KOPT-K1 (cell line): Measurements from ENCODE around the gene IFT43.

Source experiments
- H3K27ac ChIP-seq: fragments of 200-600 bp; sonication (generic); 2 replicates; pipeline ENCODE4 v1.5.1; 2016; ENCODE audit warnings: antibody characterized with exemption, mild to moderate bottlenecking, low read depth, low read length; ENCODE audit not compliant: poor library complexity, severe bottlenecking
- H3K36me3 ChIP-seq: fragments of 200-600 bp; sonication (generic); 2 replicates; pipeline ENCODE4 v1.5.1; 2017; ENCODE audit warnings: antibody characterized with exemption, mild to moderate bottlenecking, low read length, moderate library complexity; ENCODE audit not compliant: insufficient read depth
- H3K9me3 ChIP-seq: fragments of 200-600 bp; sonication (generic); 2 replicates; pipeline ENCODE4 v1.5.1; 2017; ENCODE audit warnings: antibody characterized with exemption, low read length, mild to moderate bottlenecking; ENCODE audit not compliant: insufficient read depth, poor library complexity, severe bottlenecking

IFT43 gene

DNA sequence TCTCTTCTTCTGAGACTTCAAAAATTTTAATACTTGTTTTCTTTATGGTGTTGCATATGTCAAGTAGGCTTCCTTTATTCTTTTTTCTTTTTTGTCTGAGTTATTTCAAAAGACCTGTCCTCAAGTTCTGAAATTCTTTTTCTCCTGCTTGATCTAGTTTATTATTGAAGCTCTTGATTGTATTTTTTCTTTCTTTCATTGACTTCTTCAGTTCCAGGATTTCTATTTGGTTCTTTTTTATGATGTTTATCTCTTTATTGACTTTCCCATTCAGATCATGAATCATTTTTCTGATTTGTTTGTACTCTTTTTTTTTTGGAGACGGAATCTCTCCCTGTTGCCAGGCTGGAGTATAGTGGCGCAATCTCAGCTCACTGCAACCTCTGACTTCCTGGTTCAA is 34.1 kb downstream of the IFT43 start:
- Histone ChIP-seq H3K27ac (no peak overlapping the region), H3K9me3 (peaks cover 21% of the 10 kb centered on the region), H3K36me3 (no peaks in the 10 kb centered on the region)

DNA sequence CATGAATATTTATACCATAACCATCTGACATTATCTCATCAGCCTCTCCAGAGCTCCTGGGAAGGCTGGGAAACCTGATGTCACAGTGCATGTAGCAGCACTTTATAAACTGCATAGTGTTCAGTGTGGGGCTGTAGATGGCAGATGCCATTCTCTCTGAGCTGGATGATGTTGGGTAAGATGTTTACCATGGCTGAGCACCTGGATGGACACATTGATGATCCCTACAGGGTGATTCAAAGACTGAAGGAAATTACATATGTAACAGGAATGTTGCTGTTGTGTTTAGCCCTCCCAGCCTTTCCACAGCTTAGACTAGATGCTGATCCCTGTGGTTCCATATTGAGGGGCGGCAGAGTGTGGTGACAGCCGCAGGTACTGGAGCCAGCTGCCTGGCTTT is 37.4 kb downstream of the IFT43 start:
- Histone ChIP-seq H3K27ac (no peak overlapping the region), H3K9me3 (peaks cover 21% of the 10 kb centered on the region), H3K36me3 (no peaks in the 10 kb centered on the region)

DNA sequence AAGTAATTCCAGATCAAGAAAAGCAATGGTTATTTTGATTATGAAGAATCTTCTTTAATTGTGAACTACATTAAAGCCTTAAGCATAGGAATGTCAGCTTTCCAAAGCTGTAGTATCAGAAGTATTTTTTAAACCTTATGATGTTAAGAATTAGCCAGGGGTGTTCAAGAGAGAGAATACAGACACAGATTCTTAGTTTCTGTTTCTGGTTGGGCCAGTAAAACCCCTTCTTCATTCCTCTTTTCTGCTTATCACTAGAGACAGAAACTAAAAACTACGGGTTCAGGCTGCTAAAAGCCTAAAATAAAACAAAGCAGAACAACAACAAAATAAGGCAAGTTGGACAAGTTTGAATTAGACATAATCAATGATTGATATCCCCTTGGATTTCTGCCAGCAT is 38.2 kb downstream of the IFT43 start:
- peaks cover 19% of the 10 kb centered on the region for H3K9me3 ChIP-seq
- H3K36me3 ChIP-seq = no peaks in the 10 kb centered on the region
- H3K27ac ChIP-seq = no peak overlapping the region

DNA sequence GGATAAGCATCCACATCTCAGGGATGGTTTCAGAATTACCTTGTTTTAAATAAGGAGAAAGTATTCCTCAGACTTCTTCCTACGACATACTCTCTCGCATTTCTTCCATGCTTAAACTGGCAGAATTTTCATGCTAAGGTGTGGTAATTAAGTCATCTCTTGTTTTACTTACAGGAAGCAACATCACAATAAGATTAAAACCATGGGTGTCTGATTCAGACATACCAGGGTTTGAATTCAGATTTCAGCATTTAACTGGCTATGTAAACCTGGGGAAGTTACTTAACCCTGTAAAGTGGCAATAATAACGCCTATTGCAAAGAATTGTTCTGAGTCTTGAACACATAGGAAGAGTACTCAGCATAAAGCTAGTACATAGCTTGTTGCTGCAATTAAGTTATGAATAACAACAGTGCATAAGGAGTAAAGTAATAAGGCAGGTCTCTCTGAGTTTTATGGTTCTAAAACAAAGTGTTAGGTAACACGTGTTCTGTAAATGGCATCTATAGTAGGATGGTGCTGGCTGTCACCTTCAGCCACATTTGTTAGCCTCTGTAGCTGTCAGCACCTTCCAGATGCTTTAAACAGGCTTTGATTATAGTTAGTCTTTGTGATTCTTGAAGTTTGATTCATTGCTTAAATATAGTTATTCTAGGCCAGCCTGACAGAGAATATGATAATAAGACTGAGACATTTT is 38.8 kb downstream of the IFT43 start:
- H3K36me3 ChIP-seq = no peaks in the 10 kb centered on the region
- no peak overlapping the region for H3K27ac ChIP-seq
- H3K9me3 ChIP-seq = peaks cover 13% of the 10 kb centered on the region

DNA sequence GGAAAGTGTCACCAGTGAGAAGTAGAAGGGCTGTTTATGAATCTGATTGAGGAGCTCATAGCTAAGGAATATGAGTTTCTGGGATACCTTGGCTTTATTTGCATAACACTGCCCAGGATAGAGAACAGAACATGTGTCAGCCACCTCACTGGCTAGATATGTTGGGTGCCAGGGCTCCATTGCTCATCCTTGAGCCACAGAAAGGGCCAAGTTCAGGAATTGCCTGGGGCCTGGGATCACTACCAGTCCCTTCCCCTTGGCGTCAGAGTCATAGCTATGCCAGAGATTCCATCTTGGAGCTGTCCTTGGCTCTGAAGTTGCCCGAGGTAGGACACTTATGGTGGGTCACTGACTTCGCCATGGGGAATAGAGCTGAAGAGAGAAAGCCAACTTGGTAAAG is 49.0 kb downstream of the IFT43 start:
- Histone ChIP-seq H3K36me3 (no peaks in the 10 kb centered on the region), H3K9me3 (no peaks in the 10 kb centered on the region), H3K27ac (no peak overlapping the region)

DNA sequence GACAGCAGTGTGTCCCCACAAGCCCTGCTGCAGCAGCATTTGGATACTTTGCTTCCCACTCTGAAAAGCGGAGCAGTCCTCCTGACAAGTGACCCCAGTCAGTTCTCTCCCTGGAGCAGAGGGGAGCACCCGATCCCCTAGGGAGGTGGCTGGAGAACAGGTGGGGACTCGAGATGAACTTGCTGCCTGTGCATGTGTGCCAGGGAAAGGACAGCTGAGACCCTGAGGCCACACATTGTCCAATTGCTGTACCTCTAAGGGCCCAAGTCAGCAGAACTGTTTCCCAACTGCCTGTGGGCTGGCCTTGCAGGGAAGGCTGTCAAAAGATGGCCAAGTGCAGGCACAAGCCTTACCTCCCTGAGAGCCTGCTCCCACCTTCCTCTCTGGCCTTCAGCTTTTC is 55.1 kb downstream of the IFT43 start:
- no peaks in the 10 kb centered on the region for H3K9me3 ChIP-seq
- H3K36me3 ChIP-seq = no peaks in the 10 kb centered on the region
- H3K27ac ChIP-seq = no peak overlapping the region

DNA sequence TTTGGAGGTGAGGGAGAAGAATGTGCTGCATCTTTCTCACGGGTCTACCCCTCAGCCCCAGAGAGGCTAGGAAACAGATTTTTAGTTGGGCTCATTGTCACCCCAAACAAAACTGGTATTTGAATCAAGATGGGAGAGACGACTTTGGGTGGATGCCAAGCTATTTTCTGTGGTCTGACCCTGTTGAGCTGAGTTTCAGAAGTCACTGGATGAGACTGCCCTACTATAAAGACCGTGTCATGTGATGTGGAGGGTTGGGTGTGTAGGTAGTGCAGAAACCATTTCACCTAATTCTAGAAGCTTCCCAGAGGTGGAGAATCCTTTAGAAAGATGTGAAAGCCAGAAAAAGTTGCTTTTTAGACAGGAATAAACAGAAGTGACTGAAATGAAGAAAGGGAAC is 60.2 kb downstream of the IFT43 start:
- H3K9me3 ChIP-seq = no peaks in the 10 kb centered on the region
- no peak overlapping the region for H3K27ac ChIP-seq
- H3K36me3 ChIP-seq = no peaks in the 10 kb centered on the region

DNA sequence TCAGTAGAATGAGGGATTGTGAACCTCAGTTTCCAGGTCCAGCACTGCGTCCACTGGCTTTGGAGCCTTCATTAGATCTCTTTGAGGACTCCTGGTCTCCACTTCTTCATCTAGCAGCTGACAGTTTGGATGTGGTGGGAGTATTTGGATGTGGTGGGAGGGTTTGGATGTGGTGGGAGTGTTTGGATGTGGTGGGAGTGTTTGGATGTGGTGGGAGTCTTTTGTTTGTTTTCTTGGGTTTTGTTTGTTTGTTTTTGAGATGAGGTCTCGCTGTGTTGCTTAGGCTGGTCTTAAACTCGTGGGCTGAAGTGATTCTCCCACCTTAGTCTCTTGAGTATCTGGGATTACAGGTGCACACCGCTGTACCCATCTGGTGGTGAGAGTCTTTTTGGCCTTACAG is 64.7 kb downstream of the IFT43 start:
- H3K27ac ChIP-seq = no peak overlapping the region
- H3K36me3 ChIP-seq = no peaks in the 10 kb centered on the region
- no peaks in the 10 kb centered on the region for H3K9me3 ChIP-seq

DNA sequence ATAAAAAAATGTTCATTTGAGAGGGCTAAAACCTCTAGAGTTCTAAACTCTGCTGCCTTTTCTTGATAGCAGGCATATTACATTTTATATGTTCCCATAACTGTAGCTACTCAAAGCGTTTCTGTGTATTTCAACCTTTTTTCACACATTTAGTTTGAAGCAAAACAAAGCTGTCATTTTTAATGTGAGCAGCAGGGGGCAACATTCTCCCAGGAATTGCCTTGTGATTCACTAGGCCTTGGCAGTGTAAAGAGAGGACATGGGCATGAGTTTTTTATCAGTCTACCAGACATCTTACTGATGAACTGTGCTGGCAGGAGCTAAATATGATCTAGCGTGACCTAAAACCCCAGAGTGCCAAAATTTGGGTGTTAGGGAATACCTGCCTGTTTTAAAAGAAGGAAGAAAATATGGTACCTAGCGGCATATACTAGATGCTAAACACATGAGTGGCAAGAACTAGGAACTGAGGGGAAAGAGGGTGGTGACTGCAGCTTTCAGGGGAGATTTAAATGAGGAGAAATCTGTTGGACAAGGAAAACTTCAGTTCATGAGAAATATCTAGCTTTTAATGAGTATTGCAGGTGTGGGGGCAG is 65.3 kb downstream of the IFT43 start:
- H3K9me3 ChIP-seq = no peaks in the 10 kb centered on the region
- H3K36me3 ChIP-seq = no peaks in the 10 kb centered on the region
- no peak overlapping the region for H3K27ac ChIP-seq

DNA sequence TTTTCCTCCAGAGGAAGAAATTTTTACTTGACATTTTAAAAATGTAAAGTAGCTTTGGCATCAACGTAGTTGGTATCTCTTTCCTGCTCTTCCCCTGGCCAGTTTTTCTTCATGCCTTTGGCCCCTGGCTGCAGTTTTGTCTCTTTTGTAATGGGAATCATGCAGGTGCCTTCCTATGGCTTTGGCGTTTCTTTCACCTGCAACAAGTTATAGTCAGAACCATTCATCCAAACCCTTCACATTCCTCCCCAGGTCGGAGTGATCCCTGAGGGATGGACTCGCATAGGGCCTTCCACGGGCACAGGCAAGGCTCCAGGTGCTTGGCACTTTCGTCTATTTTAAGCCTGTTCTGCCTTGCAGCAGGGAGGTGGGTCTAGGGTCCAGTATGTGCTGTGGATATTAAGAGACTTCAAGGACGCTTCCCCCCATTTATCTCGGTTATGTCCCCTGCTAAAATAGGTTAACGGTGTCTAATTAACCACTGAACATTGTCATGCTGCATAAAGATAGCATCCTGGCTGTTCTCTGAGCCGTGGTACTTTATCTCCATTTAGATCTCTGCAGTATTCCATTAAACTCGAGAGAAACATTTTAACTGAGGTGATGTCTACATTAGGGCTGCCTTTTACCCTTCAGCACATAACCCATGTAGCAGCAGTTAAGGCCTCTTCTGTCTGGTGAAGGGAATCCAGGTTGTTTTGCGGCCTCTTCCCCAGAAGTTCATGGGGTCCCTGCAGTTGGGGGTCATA is 66.3 kb downstream of the IFT43 start:
- Histone ChIP-seq H3K36me3 (no peaks in the 10 kb centered on the region), H3K27ac (no peak overlapping the region), H3K9me3 (no peaks in the 10 kb centered on the region)

DNA sequence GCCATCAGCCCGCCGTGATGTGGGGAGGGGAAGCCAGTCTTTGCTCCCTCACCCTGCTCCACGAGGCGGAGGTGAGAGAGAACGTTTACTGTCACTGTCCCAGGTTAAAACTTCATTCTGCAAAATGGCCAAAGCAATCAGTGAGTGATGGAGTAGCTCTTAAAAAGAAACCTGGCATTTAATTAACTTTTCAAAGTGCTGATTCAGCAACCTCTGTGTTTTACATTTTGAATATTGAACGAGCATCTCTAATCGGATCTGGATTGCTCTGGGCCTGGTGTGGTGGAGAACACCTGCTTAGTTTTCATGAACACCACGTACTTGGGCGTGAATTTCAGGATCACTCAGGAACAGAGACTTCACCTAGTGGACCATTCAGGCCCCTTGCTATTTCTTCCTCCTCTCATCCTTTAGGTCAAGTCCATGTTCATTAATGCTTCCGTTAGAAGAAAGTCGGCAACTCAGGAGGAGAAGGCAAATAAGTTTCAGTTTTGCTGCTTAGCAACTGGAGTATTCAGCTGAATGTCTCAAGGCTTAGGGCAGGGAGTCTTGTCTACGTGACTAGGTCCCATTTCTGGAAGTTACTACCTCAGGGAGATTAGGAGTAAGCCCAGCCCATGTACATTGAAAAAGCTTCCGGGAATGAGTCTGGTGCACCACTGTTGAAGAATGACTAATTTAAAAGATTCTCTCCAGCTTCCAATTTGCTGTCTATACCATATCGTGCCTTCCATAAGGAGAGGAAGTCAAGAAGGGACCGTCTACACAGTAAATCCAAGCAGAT is 68.2 kb downstream of the IFT43 start:
- Histone ChIP-seq H3K27ac (no peak overlapping the region), H3K36me3 (no peaks in the 10 kb centered on the region), H3K9me3 (no peaks in the 10 kb centered on the region)

DNA sequence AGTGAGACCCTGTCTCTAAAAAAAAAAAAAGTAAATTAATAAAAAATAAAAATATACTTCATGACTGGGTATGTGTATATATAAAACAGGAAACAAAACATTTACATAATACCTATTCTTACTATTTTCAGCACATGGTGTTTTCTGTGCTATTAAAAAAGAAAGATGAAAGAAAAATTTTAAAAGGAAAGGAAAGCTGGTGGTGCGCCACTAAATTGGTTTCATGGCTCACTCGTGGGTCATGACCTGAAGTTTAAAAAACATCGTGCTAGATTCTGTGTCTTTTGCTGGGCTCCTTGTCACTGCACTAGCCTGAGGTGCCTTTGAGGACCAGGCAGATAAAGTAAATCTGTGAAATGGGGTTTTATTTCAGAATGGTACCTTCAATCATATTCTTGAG is 69.8 kb downstream of the IFT43 start:
- Histone ChIP-seq H3K36me3 (no peaks in the 10 kb centered on the region), H3K27ac (no peak overlapping the region), H3K9me3 (no peaks in the 10 kb centered on the region)

DNA sequence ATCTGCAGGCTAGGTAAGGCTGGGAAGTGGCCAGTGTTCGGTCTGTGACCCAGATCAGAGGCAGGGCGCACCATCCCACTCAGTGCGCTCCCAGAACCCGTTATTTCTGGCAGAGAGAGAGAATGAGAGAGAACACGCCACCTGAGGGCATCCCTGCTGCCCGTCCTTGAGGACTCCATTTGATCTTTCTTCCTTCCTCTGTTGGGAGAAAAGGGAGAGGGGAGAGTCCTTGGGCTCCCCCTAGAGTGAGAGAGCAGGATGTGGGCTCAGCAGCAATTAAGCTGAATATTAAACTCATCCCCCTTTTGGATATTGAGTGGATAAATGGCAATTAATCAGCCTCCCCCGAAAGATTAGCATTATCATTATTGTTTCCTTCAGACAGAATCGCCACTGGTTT is 70.6 kb downstream of the IFT43 start:
- H3K9me3 ChIP-seq = no peaks in the 10 kb centered on the region
- no peak overlapping the region for H3K27ac ChIP-seq
- H3K36me3 ChIP-seq = no peaks in the 10 kb centered on the region

DNA sequence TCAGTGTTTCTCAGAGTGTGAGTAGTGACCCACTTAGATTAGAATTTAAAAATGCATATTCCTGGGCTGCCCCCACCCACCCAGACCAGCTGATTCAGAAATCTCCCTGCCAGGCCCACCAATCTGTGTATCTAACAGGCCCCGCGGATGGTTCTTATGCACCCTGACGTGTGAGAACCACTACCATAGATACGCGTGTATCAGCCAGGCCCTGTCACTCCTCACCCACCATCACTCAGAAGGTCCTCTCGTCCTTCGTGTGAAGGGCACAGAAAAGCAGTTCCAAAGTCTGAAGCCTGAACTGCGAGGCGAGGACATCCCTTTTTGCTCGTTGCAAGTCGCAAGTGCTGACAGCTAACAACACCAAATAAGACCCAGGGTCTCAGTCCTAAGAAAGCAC is 72.4 kb downstream of the IFT43 start:
- Histone ChIP-seq H3K9me3 (no peaks in the 10 kb centered on the region), H3K36me3 (no peaks in the 10 kb centered on the region), H3K27ac (no peak overlapping the region)

DNA sequence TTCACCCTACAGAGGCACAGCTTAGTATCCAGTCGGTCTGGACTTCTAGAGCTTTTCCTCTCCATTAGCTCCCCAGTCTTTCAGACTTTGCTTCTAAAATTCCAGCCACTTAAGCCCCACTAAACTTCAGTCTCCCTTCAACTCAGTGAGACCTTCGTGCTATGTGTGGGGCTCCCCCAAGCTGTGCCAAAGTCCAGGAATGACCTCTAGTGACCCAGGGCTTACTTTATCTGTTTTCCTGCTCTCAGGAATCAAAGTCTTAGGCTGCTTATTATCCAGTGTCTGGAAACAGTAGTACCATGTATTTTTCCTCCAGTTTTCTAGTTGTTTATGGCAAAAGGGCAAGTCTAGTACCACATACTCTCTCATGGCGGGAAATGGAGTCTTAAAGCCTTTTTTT is 77.8 kb downstream of the IFT43 start:
- Histone ChIP-seq H3K36me3 (no peaks in the 10 kb centered on the region), H3K27ac (no peak overlapping the region), H3K9me3 (no peaks in the 10 kb centered on the region)
